NCI-H2107 (cell line): ENCODE data around the gene JMJD1C.

Source experiments
- DNase-seq: peaks from one replicate; lab custom pipeline; 2025; lab: John Stamatoyannopoulos, UW

The JMJD1C gene

DNA sequence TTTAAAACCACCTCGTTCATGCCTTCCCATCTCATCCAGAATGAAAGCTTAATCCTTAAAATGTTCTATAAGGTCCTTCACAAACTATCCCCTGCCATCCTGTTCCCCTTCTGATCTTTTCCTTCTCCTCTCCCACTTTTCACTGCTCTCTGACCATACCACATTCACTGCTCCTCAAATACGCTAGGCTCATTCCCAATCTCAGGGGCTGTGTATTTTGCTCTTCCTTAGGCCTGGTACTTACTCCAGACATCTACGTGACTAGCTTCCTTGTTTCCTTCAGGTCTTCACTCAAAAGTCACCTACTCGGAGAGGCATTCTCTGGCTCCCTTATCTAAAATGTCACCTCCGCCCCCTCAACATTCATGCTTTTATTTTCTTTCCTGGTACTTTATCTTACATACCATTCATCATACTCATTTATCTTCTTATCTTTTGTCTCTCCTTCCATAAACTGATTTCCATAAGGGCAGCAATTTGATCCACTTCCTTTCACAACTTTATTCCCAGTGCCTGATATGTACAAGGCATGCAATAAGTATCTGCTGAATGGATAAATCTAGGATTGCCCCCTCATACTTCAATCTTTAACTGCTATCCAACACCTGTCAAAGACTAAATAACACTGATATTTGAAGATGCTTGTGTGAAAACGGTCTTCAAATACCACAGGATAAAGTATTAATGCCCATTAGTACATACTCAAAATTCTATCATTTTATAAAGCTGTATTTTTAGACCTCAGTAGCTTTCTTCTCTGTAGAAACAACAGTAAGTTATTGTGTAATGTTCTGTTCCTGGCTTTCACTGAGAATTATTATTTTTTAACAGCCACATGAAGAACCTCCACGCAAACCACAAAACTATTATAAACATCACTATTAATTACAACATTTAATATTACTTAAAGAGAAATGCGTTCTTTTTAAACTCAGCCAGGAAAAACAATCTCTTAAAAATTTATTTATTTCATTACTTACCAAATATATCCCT, 27.0 kb downstream of the JMJD1C start:
- no peak for DNase-seq

DNA sequence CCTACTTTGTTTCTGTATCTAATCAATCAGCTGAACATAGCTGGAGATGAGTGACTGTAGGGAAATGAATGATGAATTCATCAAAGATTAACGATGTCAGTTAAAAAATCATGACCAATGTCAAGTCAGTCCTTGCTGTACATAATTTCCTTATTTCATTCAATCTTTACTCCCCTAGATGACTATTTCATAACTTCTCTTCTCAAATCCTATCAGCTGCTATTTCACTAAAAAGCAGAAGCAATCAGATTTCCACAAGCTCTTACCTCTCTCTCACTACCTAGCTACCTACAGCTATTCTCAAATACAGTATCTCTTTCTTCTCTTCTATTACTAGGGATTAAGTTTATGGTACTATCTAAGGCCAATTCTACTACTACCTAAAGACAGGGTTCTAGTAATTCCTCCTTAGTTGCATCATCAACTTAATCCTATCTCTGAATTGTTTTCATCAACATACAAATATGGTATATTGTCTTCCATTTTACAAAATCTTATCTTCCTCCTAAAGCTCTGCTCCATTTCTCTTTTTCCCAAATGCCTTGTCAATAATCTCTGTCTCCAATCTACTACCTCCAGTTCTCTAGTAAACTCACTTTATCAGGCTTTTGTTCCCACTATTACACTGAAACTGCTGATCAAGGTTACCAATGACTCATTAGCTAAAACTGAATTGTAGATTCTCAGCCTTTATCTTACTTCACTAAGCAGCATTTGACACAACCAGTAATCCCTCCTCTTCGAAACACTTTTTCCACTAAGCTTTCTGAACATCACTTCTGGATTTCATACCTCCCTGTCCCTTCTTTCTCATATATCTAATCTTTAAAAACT, 28.4 kb downstream of the JMJD1C start:
- no peak for DNase-seq

DNA sequence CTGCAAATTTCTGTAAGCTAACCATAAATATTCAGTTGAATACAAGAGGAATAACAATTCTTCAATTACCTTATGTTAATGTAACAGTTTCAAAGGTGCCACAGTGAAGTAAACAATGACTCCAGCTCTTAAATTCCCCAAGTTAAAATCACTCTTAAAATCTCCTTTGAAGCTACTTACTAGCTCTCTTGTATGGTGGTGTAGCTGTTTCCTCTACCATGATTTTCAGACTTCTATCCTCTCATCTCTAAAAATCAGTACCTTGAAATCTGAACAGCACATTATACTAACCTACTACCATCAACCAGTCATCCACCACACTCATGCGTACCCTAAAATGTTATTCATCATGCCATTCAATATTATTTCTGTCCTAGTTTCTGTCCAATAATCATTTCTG, 29.6 kb downstream of the JMJD1C start:
- no peak for DNase-seq

DNA sequence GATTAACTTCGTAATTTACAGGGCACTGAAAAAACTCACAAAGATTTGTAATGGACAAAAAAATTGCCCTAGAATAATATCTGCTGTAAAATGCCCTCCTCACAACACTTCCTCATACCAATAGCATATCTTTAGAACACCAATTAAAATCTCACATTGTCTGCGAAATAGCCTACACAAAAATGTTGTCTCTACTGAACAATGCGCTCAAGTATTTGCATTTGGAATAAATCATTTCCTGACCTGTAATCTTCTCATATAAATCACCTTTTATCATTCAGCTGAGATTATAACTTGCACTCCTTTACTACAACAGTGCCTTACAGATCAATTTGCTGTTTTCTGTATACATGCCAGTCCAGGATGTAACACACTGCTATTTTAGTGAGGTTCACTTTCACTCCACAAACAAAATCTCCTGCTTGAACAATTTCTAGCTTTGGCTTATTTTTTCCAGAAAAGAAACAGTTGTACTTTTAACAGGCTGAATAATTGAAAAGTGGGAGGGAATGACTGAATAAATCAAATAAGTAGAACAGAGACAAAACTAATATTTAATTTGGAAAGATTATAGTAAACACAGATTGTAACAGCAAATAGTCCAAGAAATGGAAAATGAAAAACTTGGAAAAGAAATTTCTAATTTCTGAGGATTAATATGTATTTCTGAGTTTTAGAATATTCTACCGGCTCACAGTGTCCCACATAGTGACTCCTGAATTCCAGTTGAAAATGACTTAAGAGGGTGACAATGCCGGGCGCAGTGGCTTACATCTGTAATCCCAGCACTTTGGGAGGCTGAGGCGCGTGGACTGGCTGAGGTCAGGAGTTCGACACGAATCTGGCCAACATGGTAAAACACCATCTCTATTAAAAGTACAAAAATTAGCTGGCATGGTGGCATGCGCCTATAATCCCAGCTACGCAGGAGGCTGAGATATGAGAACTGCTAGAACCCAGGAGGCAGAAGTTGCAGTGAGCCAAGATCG, 30.6 kb downstream of the JMJD1C start:
- no peak for DNase-seq

DNA sequence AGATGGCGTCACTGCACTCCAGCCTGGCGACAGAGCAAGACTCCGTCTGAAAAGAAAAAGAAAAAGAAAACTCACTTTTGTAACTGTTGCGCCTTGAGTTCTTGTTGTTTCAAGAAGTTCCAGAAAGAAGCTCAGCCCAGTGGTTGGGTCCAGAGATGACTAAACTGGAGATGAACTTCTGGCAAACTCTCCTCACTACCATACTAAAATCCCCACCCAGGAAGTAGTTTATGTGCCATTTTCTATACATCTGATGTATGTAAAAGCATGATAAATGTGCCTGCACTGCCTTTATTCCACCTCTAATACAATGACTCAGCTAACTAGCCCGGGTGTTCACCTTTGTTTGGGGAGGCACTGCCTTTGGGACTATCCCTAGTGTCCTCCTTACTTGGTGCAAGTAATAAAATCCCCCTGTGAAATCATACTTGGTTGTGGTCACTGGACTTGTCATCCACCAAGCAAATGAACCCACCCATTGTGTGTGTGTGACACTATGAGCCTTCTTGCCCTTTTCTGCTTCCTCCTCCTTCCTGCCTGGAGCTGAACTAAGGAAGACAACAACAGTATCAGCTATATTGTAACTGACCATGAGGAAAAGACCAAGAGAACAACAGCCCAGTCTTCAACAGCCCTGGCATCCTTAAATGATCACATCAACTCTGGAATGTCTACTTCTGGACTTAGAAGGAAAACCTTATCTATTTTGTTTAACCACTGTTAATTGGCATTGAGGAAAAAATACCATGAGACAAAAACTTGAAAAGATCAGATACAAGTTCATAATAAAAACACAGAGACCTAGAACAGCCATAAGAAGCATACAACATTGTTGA, 33.6 kb downstream of the JMJD1C start:
- DNase-seq: no peak

DNA sequence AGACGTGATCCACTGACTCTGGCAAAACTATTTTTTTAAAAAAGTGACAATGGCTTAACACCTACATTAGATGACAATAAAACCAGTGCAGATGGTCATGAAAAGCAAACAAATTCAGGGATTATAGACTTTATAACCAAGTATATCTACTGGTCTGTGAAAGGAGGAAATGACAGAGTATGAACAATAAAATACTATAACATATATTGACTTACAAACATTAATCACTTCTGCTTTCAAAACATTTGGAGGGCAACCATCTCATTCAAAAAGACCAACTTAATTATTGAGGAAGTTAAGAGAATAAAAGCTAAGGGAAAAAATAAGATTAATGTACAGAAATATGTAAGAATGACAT, 34.8 kb downstream of the JMJD1C start:
- no peak for DNase-seq

DNA sequence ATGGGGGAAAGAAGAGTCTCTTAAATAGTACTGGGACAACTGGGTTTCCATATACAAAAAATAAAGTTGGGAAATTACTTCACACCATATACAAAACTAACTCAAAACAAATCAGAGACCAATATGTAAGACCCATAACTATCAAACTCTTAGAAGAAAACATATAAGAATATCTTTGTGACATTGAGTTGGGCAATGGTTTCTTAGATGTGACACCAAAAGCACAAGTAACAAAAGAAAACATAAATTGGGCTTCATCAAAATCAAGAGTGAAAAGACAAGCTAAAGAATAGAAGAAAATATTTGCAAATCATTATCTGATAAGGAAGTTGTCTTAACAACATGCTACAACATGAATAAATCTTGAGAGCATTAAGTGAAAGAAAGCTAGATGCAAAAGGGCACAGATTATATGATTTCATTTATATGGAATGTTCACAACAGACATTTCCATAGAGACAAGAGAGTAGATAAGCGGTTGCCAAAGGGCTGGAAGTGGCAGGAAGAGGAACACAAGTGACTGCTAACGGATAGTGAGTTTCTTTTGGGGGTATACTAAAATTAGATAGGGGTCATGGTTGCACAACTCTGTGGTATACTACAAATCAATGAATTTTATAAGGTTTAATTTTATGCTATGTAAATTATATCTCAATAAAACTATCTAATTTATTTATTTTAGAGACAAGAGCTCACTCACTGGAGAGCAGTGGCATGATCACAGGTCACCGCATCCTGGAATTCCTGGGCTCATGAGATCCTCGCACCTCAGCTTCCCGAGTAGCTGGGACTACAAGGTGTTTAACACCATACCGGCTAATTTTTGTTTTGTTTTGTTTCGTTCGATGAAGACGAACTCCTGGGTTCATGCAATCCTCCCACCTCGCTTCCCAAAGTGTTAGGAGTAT, 35.4 kb downstream of the JMJD1C start:
- no peak for DNase-seq

DNA sequence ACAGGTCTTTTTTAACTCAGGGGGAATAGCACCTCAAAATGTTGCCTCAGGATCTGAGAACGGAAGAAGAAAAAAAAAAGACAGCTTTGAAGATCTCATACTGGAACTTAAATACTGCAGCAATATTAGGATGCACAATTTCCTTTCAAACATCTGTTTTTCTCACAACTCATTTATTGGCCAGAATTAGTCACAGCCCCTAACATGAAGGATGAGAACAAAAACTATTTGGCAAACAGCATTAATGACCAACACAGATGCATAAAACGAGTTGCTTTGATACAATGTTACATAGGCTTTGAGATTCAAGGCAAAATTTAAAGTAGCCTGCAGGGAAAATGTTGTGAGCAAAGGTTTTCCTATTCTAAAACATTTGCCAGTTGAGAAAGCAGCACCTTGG, 36.5 kb downstream of the JMJD1C start:
- DNase-seq: no peak

DNA sequence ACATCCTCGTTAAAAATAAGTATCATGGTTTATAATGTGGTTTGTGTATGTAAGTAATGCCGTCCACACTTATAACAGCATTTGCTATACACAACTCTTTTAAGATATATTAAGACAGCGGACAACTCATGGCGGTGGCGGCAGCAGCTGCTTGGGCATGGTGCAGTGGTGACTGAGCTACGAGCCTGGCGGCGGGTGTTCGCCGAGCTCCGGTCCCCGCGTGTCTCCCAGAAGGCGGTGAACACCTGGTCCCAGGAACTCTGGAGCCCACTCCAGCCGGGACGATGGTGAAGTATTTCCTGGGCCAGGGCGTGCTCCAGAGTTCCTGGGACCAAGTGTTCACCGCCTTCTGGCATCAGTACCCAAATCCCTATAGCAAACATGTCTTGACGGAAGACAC, 38.8 kb downstream of the JMJD1C start:
- DNase-seq: no peak

DNA sequence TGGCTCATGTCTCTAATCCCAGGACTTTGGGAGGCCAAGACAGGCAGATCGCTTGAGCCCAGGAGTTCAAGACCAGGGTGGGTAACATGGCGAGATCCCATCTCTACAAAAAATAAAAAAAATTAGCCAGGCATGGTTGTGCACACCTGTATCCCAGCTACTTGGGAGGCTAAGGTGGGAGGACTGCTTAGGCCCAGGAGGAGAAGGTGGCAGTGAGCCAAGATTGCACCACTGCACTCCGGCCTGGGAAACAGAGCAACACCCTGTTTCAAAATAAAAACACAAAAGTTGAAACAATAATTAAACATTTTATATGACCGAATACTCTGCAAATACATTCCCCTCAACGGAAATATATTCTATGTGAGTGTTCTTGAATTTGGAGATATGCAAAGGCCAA, 40.3 kb downstream of the JMJD1C start:
- DNase-seq: no peak

DNA sequence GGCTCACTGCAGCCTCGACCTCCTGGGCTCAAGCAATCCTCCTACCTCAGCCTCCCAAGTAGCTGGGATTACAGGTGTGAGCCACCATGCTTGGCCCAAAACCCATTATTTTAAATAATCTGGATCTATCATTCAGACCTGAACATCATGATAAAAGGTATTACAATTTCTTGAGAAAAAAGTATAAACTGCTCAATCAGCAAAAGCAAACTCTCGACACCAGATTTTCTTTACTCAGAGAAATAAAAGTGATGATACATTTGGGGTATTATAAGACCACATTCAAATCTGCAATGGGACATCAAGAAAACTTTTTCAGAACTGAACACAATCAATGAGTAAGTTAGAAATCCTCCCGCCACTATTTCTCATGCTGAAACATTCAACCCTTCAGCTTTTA, 41.2 kb downstream of the JMJD1C start:
- no peak for DNase-seq

DNA sequence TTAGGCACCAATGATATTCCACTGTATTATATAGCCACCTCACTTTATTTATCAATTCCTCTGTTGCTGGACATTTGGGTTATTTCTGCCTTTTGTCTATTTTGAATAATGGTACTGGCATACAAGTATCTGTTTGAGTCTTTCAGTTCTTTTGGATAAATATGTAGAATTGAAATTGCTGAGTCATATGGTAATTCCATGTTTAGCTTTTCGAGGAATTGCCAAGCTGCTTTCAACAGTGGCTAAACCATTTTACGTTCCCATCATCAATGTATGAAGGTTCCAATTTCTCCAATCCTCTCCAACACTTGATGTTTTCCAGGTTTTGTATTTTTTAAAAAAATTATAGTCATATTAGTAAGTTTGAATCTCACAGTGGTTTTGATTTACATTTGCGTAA, 42.3 kb downstream of the JMJD1C start:
- no peak for DNase-seq

DNA sequence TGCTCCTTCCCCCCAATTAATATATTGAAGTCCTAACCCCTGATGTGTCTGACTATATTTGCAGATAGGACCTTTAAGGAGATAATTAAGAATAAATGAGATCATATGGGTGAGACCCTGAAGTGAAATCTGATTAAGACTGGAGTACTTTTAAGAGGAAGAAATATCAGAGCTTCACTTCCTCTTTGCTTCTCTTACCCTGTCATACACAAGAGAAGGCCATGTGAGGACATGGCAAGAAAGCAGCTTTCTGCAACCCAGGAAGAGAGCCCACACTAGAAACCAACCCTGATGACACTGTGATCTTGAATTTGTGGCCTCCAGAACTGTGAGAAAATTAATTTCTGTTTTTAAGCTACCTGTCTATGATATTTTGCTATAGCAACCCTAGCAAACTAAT, 44.2 kb downstream of the JMJD1C start:
- no peak for DNase-seq

DNA sequence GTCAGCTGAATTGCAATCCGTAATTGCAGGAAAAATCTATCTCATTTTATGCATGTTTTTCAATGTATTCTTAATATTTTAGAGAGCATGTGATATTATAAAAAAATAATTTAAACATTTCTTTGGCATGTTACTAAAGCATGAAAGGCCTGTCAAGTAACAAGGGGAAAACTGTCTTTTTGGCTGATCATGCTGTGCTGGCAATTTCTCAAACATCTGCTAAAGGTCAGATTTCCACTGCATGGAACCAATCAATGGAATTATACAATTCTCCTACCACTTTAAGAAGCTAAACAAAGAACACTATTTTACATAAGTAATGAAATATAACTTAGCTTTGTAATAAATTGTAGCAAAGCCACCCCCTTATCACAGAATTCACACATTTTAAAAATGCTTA, 49.4 kb downstream of the JMJD1C start:
- DNase-seq: no peak

DNA sequence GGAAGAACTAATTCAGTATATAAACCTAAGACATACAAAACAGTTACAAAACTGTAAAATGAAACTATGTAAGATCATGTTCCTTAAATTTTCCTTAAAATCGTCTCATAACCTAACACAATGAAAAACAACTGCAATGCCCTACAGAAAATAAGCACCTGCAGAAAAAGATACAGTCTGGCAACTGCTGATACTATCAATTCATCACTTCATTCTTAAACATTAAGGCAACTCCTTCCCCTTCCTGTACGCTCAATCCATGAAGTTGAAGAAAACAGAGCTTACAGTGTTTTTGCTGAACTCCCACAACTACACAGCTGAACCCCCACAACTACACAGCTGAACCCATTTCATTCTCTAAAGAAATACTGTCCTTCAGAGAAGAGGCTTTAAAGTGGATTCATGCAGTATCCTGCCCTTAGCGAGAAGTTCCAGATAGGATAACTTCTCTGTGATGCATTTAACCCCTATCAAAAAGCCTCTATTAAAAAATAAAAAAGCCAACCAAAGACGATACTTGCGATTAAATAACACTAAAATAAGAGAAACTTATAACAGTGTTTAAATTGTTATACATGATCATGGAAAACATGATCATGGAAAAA, 50.0 kb downstream of the JMJD1C start:
- no peak for DNase-seq

DNA sequence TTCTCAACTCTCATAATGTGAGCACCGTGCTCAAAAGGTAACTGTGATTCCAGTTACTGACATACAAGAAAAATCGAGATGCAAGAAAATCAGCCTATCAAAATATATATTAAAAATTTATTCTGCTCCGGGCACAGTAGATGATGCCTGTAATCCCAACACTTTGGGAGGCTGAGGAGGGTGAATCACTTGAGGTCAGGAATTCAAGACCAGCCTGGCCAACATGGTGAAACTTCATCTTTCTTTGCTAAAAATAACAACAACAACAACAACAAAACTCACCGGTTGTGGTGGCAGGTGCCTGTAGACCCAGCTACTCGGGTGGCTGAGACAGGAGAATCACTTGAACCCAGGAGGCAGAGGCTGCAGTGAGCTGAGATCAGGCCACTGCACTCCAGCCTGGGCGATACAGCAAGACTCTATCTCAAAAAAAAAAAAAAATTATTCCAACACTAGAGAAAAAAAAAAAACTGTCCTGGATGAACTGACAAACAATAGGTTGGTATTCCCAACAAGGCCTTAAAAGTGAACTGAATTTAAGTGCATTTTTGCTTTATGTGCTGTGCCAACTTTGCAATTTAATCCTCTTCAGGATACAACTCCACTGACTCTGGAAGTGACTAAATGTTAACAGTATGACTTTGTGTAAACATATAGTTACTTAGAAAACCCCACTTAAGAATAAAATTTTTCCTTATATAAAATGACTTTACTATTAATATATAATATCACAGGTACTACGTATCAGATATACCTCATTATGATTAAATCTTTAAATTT, 51.1 kb downstream of the JMJD1C start:
- no peak for DNase-seq

DNA sequence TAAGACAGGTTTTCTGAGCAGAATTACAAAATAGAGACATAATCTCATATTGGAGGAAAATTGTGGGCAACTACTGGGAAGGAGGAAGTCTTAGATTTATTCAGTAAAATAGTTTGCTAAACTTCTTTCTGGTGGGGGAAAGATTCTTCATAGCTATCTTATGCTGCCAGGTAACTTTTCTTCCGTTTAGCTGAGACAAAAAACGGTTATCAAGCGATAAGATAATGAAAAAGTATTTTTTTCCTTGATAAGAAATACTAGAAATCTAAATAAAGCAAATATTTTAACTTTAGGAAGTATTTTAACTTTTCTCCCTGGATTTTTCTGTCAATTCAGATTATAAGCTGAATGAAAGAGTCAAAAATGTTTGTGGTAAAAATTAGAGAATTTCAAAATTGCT, 52.3 kb downstream of the JMJD1C start:
- DNase-seq: no peak

DNA sequence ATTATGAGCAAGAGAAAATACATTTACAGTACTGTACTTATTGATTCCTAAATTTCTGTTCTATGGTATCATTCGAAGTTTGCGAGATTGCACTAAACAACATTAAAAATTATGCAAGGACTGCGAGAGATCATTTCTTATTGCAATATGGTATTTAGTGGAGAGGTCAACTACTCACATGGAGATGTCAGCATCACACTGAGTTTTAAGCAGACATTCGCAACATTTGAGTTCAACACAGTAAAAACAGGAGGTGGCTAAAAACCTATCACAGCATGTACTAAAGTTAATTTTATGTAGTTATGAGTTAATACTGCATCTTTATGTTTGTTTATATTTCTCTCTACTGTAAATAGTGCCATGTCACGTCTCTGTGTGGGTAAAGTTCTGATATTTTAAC, 53.5 kb downstream of the JMJD1C start:
- no peak for DNase-seq

DNA sequence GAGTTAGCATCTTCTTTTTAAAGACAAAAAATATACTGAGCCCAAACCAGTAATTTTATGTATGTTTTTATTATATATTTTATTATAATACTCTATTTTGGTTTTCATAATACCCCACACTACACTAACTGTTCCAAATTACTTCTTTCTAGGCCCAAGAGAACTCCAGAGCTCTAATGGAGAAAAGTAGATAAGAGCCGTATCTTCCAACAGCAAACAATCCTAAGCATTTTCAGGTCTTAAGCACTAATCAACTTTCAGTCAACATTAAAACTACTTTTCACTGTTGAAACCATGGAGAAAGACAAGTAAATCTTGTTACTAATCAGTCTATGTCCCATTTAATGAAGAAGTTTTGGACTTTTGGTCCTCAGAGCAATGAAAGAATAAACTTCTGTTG, 55.1 kb downstream of the JMJD1C start:
- no peak for DNase-seq
